NCI-H524 treated with DMSO at 0.1 percent for 48 hours (cell line): ENCODE data around the gene CCDC43.

Experiments
- DNase-seq: peaks from one replicate; lab custom pipeline; 2025; lab: John Stamatoyannopoulos, UW

Gene CCDC43

GRCh38 chr17:44627513-44628242 lies 61.9 kb downstream of the CCDC43 start:
- DNase-seq, result no peak
